LNCaP clone FGC (cell line): ENCODE data around the gene UNC13B.
"Not testable (repeated sequence)": the region's sequence is repeated elsewhere in the genome, so short reads cannot be mapped to it uniquely, and the experiment has no call there.

Source experiments
- DNase-seq: peaks from one replicate; pipeline ENCODE4 v3.0.0-alpha.2; 2011; ENCODE audit warnings: low read depth
- H3K4me3 ChIP-seq: 2 replicates; pipeline ENCODE4 v1.5.1; 2011; ENCODE audit warnings: mild to moderate bottlenecking, low read depth, low read length, control low read depth
- TF ChIP-seq, protein P1 (sequence below): IDR thresholded peaks from 2 replicates; pipeline ENCODE4 v1.5.1; 2012; ENCODE audit warnings: mild to moderate bottlenecking; ENCODE audit not compliant: control insufficient read depth, insufficient read depth; ENCODE audit errors: extremely low read depth

UNC13B gene

DNA sequence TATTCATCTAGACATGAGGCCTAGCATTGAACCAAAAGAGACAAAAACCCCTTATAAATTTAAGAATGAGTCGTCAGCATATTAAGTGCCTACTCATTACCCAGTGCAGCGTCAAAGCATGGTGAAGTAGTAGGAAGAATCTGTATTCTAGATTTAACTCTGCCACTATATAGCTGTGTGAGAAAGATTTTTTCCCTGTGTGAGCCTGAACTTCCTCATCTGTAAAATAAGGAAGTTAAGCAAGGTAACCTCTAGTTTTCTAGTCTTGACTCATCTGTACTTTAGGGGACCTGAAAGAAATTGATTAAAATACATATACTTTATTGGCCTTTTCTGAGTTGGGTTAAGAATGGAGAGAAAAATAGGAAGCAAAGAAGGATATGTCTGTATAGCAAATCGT lies 246.0 kb downstream of the UNC13B start:
- no peak for DNase-seq
- no peak overlapping the region for H3K4me3 ChIP-seq
- TF ChIP-seq, protein P1, sequence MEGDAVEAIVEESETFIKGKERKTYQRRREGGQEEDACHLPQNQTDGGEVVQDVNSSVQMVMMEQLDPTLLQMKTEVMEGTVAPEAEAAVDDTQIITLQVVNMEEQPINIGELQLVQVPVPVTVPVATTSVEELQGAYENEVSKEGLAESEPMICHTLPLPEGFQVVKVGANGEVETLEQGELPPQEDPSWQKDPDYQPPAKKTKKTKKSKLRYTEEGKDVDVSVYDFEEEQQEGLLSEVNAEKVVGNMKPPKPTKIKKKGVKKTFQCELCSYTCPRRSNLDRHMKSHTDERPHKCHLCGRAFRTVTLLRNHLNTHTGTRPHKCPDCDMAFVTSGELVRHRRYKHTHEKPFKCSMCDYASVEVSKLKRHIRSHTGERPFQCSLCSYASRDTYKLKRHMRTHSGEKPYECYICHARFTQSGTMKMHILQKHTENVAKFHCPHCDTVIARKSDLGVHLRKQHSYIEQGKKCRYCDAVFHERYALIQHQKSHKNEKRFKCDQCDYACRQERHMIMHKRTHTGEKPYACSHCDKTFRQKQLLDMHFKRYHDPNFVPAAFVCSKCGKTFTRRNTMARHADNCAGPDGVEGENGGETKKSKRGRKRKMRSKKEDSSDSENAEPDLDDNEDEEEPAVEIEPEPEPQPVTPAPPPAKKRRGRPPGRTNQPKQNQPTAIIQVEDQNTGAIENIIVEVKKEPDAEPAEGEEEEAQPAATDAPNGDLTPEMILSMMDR, result no peak

DNA sequence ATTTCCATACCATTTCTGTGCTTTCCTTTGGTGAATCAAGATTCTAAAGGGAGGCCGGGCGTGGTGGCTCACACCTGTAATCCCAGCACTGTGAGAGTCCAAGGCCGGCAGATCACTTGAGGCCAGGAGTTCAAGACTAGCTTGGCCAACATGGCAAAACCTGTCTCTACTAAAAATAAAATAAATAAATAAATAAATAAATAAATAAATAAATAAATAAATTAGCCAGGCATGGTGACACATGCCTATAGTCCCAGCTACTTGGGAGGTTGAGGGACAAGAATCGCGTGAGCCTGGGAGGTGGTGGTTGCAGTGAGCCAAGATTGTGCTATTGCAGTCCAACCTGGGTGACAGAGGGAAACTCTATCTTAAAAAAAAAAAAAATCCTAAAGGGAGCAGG lies 247.6 kb downstream of the UNC13B start:
- not testable (repeated sequence) for DNase-seq, H3K4me3 ChIP-seq

DNA sequence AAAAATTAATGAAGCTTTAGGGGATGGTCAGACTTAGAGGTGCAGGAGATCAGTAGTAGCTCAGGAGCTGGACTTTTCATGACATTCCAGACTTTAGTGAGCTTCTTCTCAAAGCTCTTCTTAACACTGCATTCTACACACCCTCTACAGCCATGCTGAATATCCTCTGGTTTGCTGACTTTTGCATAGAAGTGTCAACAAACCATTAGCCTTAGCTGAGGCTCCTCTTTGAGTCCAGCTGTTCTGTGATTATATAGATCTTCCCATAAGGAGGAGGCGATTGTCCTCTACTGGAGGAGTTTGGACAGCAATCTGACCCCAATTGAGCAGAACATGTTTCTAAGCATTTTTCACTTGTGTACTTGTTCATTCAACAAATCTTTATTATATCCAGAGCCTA lies 253.1 kb downstream of the UNC13B start:
- no peak overlapping the region for H3K4me3 ChIP-seq
- TF ChIP-seq, protein P1, result no peak
- DNase-seq, result no peak

DNA sequence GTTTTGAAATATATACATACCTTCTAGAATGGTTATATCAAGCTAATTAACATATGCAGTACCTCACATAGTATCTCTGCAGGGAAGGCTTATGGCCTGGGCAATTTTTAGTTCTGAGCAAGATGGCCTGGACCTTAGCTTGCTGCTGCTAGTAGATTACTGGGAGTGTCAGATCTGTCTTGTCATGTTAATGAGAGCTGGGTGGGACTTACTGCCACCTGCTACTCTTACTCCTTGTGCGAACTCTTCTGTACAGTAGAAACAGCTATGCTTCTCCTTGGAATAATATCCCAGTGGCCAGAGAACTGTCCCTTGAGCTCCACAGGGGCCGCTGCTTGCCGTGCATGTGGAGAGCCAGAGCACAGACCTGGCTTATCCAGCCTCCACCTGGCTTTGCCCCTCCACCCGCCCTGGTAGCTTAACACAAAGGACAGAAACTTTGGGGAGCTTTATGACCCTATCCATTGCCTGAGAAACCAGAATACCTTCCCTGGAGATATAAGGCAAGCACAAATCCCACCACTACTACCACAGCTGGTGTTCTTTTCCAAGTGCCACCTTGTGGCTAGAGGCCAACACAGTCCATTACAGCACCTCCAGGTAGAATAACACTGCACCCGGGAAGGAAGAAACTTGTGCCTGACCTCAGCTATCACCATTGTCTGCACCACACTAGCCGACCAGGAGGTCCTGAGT lies 253.7 kb downstream of the UNC13B start:
- no peak for DNase-seq
- TF ChIP-seq, protein P1, result no peak
- H3K4me3 ChIP-seq, result no peak overlapping the region

DNA sequence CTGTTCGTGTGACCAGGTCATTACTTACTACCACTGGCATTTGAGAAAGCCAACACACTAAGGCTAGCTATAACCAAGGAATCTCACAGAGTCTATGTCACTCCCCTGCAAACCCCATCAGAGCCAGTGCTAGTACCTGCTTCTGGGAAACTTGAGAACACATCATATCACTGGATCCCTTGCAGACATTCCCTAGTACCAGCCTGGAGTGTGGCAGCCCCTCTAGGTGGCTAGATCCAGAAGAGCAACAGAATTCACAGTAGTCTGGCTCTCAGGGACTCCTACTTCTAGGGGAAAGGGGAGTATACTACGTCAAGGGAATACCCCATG lies 254.3 kb downstream of the UNC13B start:
- no peak overlapping the region for H3K4me3 ChIP-seq
- TF ChIP-seq, protein P1, result no peak
- no peak for DNase-seq

DNA sequence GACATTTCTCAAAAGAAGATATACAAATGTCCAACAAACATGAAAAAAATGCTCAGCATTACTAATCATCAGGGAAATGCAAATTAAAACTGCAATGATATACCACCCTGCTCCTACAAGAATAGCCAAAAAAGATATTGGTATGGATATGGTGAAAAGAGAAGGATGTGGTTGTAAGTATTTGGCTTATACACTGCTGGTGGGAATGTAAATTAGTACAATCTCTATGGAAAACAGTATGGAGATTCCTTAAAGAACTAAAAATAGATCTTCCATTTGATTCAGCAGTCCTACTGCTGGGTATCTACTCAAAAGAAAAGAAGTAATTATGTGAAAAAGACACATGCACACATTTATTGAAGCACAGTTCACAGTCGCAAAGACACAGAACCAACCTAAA lies 260.5 kb downstream of the UNC13B start:
- TF ChIP-seq, protein P1, result no peak
- no peak overlapping the region for H3K4me3 ChIP-seq
- DNase-seq, result no peak

DNA sequence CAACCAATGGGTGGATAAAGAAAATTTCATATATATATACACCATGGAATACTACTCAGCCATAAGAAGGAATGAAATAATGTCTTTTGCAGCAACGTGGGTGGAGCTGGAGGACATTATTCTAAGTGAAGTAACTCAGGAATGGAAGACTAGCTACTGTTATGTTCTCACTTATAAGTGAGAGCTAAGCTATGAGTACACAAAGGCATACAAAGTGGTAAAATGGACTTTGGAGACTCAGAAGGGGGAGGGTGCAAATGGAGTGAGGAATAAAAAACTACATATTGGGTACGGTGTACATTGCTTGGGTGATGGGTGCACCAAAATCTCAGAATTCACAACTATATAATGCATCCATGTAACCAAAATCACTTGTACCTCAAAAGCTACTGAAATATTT lies 260.9 kb downstream of the UNC13B start:
- no peak for DNase-seq
- TF ChIP-seq, protein P1, result no peak
- no peak overlapping the region for H3K4me3 ChIP-seq

DNA sequence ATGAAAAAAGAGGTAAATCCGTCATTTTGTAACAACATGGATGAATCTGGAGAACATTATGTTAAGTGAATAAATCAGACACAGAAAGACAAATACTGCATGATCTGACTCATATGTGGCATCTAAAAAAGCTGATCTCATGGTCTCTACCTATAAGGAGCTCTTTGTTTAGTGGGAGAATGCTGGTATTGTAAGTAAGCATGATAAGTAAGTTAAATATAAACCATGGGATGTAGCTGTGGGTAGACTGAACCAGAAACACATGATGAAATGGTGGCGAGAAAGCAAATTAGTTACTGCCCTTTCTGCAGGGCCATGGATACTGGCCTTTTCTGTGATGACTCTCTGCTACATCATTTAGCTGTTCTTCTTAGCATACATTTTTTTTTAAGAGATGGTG lies 261.7 kb downstream of the UNC13B start:
- TF ChIP-seq, protein P1, result no peak
- H3K4me3 ChIP-seq, result no peak overlapping the region
- DNase-seq, result no peak
